ENCODE data around the gene HSD3B7.

Gene HSD3B7

GRCh38 chr16:30979170-30980022 lies 5.6 kb upstream of the HSD3B7 start:
- H3K9me3 ChIP-seq (ENCODE audit: control insufficient read depth, low read length) = no peaks in the 10 kb centered on the region

GRCh38 chr16:30980023-30980371 lies 5.0 kb upstream of the HSD3B7 start:
- peaks cover 5% of the 10 kb centered on the region for H3K36me3 ChIP-seq (ENCODE audit: control insufficient read depth, insufficient read depth, low read length)

More at GRCh38 chr16:30979170-30980022, 5.6 kb upstream of the HSD3B7 start:
- Histone ChIP-seq H3K9ac (ENCODE audit: low read length) (no peak overlapping the region), H3K4me1 (ENCODE audit: control insufficient read depth, insufficient read depth, low read length) (no peaks in the 10 kb centered on the region), H3K27me3 (ENCODE audit: control insufficient read depth, insufficient read depth, low read length) (no peaks in the 10 kb centered on the region), H3K4me3 (ENCODE audit: low read length) (no peak overlapping the region), H3K36me3 (ENCODE audit: control insufficient read depth, insufficient read depth, low read length) (peaks cover 5% of the 10 kb centered on the region)

GRCh38 chr16:30980434-30980833 lies 4.6 kb upstream of the HSD3B7 start:
- Histone ChIP-seq H3K4me1 (ENCODE audit: control insufficient read depth, insufficient read depth, low read length) (no peaks in the 10 kb centered on the region), H3K36me3 (ENCODE audit: control insufficient read depth, insufficient read depth, low read length) (peaks cover 5% of the 10 kb centered on the region), H3K4me3 (ENCODE audit: low read length) (no peak overlapping the region), H3K9ac (ENCODE audit: low read length) (no peak overlapping the region), H3K27me3 (ENCODE audit: control insufficient read depth, insufficient read depth, low read length) (no peaks in the 10 kb centered on the region), H3K9me3 (ENCODE audit: control insufficient read depth, low read length) (no peaks in the 10 kb centered on the region)

More at GRCh38 chr16:30980023-30980371, 5.0 kb upstream of the HSD3B7 start:
- no peaks in the 10 kb centered on the region for H3K27me3 ChIP-seq (ENCODE audit: control insufficient read depth, insufficient read depth, low read length)
- H3K9me3 ChIP-seq (ENCODE audit: control insufficient read depth, low read length) = no peaks in the 10 kb centered on the region
- H3K4me1 ChIP-seq (ENCODE audit: control insufficient read depth, insufficient read depth, low read length) = no peaks in the 10 kb centered on the region
- no peak overlapping the region for H3K4me3 ChIP-seq (ENCODE audit: low read length)
- H3K9ac ChIP-seq (ENCODE audit: low read length) = no peak overlapping the region

GRCh38 chr16:30980959-30981358 lies 4.0 kb upstream of the HSD3B7 start:
- Histone ChIP-seq H3K9ac (ENCODE audit: low read length) (no peak overlapping the region), H3K36me3 (ENCODE audit: control insufficient read depth, insufficient read depth, low read length) (peaks cover 5% of the 10 kb centered on the region), H3K27me3 (ENCODE audit: control insufficient read depth, insufficient read depth, low read length) (no peaks in the 10 kb centered on the region), H3K4me3 (ENCODE audit: low read length) (no peak overlapping the region), H3K9me3 (ENCODE audit: control insufficient read depth, low read length) (no peaks in the 10 kb centered on the region), H3K4me1 (ENCODE audit: control insufficient read depth, insufficient read depth, low read length) (peaks cover 5% of the 10 kb centered on the region)

GRCh38 chr16:30982548-30983288 lies 2.3 kb upstream of the HSD3B7 start:
- Histone ChIP-seq H3K9ac (ENCODE audit: low read length) (no peak overlapping the region), H3K9me3 (ENCODE audit: control insufficient read depth, low read length) (no peaks in the 10 kb centered on the region), H3K4me3 (ENCODE audit: low read length) (no peak overlapping the region), H3K4me1 (ENCODE audit: control insufficient read depth, insufficient read depth, low read length) (peaks cover 5% of the 10 kb centered on the region), H3K27me3 (ENCODE audit: control insufficient read depth, insufficient read depth, low read length) (no peaks in the 10 kb centered on the region), H3K36me3 (ENCODE audit: control insufficient read depth, insufficient read depth, low read length) (peaks cover 5% of the 10 kb centered on the region)

GRCh38 chr16:30983289-30983889 lies 1.6 kb upstream of the HSD3B7 start:
- Histone ChIP-seq H3K9me3 (ENCODE audit: control insufficient read depth, low read length) (no peaks in the 10 kb centered on the region), H3K4me1 (ENCODE audit: control insufficient read depth, insufficient read depth, low read length) (peaks cover 5% of the 10 kb centered on the region), H3K9ac (ENCODE audit: low read length) (no peak overlapping the region), H3K27me3 (ENCODE audit: control insufficient read depth, insufficient read depth, low read length) (no peaks in the 10 kb centered on the region), H3K4me3 (ENCODE audit: low read length) (no peak overlapping the region), H3K36me3 (ENCODE audit: control insufficient read depth, insufficient read depth, low read length) (peaks cover 5% of the 10 kb centered on the region)

GRCh38 chr16:30983898-30984610 lies 953 bp upstream of the HSD3B7 start:
- H3K4me3 ChIP-seq (ENCODE audit: low read length) = no peak overlapping the region
- H3K9ac ChIP-seq (ENCODE audit: low read length) = no peak overlapping the region
- peaks cover 5% of the 10 kb centered on the region for H3K36me3 ChIP-seq (ENCODE audit: control insufficient read depth, insufficient read depth, low read length)
- H3K4me1 ChIP-seq (ENCODE audit: control insufficient read depth, insufficient read depth, low read length) = peaks cover 5% of the 10 kb centered on the region
- H3K27me3 ChIP-seq (ENCODE audit: control insufficient read depth, insufficient read depth, low read length) = no peaks in the 10 kb centered on the region
- H3K9me3 ChIP-seq (ENCODE audit: control insufficient read depth, low read length) = no peaks in the 10 kb centered on the region

- Histone ChIP-seq H3K4me3 (ENCODE audit: low read length) (peak overlapping the region; percentile 50), H3K36me3 (ENCODE audit: control insufficient read depth, insufficient read depth, low read length) (peaks cover 5% of the 10 kb centered on the region), H3K4me1 (ENCODE audit: control insufficient read depth, insufficient read depth, low read length) (peaks cover 5% of the 10 kb centered on the region), H3K9ac (ENCODE audit: low read length) (peak overlapping the region; percentile 76), H3K27me3 (ENCODE audit: control insufficient read depth, insufficient read depth, low read length) (no peaks in the 10 kb centered on the region), H3K9me3 (ENCODE audit: control insufficient read depth, low read length) (no peaks in the 10 kb centered on the region)
Measured at GRCh38 chr16:30985401-30986128, 558 bp downstream of the HSD3B7 start.

- H3K9ac ChIP-seq (ENCODE audit: low read length) = no peak overlapping the region
- H3K4me3 ChIP-seq (ENCODE audit: low read length) = no peak overlapping the region
- H3K36me3 ChIP-seq (ENCODE audit: control insufficient read depth, insufficient read depth, low read length) = peaks cover 5% of the 10 kb centered on the region
- no peaks in the 10 kb centered on the region for H3K27me3 ChIP-seq (ENCODE audit: control insufficient read depth, insufficient read depth, low read length)
- peaks cover 5% of the 10 kb centered on the region for H3K4me1 ChIP-seq (ENCODE audit: control insufficient read depth, insufficient read depth, low read length)
- no peaks in the 10 kb centered on the region for H3K9me3 ChIP-seq (ENCODE audit: control insufficient read depth, low read length)
Measured at GRCh38 chr16:30986129-30986991, 1.4 kb downstream of the HSD3B7 start.

GRCh38 chr16:30987581-30988190 lies 2.7 kb downstream of the HSD3B7 start:
- Histone ChIP-seq H3K27me3 (ENCODE audit: control insufficient read depth, insufficient read depth, low read length) (no peaks in the 10 kb centered on the region), H3K9me3 (ENCODE audit: control insufficient read depth, low read length) (no peaks in the 10 kb centered on the region), H3K4me1 (ENCODE audit: control insufficient read depth, insufficient read depth, low read length) (peaks cover 5% of the 10 kb centered on the region), H3K4me3 (ENCODE audit: low read length) (no peak overlapping the region), H3K9ac (ENCODE audit: low read length) (no peak overlapping the region), H3K36me3 (ENCODE audit: control insufficient read depth, insufficient read depth, low read length) (peaks cover 5% of the 10 kb centered on the region)

All from mucosa of stomach (tissue), 1 donor.